Kidney (tissue), 14 donors: ENCODE results near the gene COL23A1. TPM values are rescaled to one million over a fixed set of nuclear protein-coding genes. Genes with fewer than 3 reads are reported as not detected.

ENCODE experiments used
- DNase-seq, 5 donors: peaks; one replicate each; pipeline ENCODE4 v3.0.0-alpha.2; 2013 to 2020
- FAIRE-seq: peaks from 2 replicates; lab custom pipeline; 2012; peaks lifted over from hg19 to GRCh38; lab: Jason Lieb, UNC
- H3K27ac ChIP-seq, 2 donors: one replicate each; pipeline ENCODE4 v1.7.0; 2013; ENCODE audit warnings: low read depth in 2 of 2, low read length in 2 of 2, inconsistent platforms in 1 of 2
- H3K27me3 ChIP-seq: one replicate; pipeline ENCODE4 v1.7.1; 2013; ENCODE audit warnings: low read length, inconsistent platforms; ENCODE audit not compliant: control insufficient read depth, insufficient read depth
- H3K36me3 ChIP-seq, 3 donors: one replicate each; pipeline versions ENCODE4 v1.7.0 to v1.7.1; 2013; ENCODE audit warnings: low read length in 3 of 3, control low read depth in 1 of 3, inconsistent platforms in 1 of 3; ENCODE audit not compliant: insufficient read depth in 3 of 3, control insufficient read depth in 2 of 3
- H3K4me1 ChIP-seq, 3 donors: one replicate each; pipeline versions ENCODE4 v1.7.0 to v1.7.1; 2013; ENCODE audit warnings: low read length in 3 of 3, inconsistent platforms in 1 of 3, low read depth in 1 of 3; ENCODE audit not compliant: control insufficient read depth in 2 of 3, insufficient read depth in 2 of 3
- H3K4me3 ChIP-seq, 3 donors: one replicate each; pipeline versions ENCODE4 v1.7.0 to v1.8.1; 2013; ENCODE audit warnings: low read length in 3 of 3, control low read depth in 1 of 3, inconsistent platforms in 1 of 3
- H3K9ac ChIP-seq, 3 donors: one replicate each; pipeline versions ENCODE4 v1.7.0 to v1.7.1; 2013; ENCODE audit warnings: low read length in 3 of 3, control low read depth in 1 of 3, inconsistent platforms in 1 of 3
- H3K9me3 ChIP-seq, 3 donors: one replicate each; pipeline versions ENCODE4 v1.7.0 to v1.7.1; 2013; ENCODE audit warnings: low read length in 3 of 3, control low read depth in 1 of 3, inconsistent platforms in 1 of 3; ENCODE audit not compliant: control insufficient read depth in 2 of 3, insufficient read depth in 1 of 3
- CTCF ChIP-seq: IDR thresholded peaks from 3 replicates; pipeline ENCODE4 v1.5.1; 2012; ENCODE audit warnings: mild to moderate bottlenecking, moderate library complexity, borderline replicate concordance; ENCODE audit not compliant: insufficient read depth; ENCODE audit errors: extremely low read depth
- intact Hi-C: fragments of 100-400 bp; cut with DNase I; formaldehyde crosslinking; loops from one replicate; pipeline ENCODE4 v1.11.1; 2022
- polyA plus RNA-seq: library from polyadenylated mRNA; stranded (reverse); fragments of 350-450 nt; fragmentation: Illumina TruSeq; extraction: RNeasy Lipid Tissue Mini Kit (QIAGEN cat#74804); gene quantifications from one replicate; pipeline ENCODE4 v1.2.3, GENCODE V29; 2014; ENCODE audit warnings: low read depth, low replicate concordance; ENCODE audit not compliant: insufficient read depth
- total RNA-seq: library from RNA; stranded (reverse); fragmentation: NEBNext Ultra II Directional; extraction: Animal tissue kit (Norgen Biotek cat#: 25700); gene quantifications from one replicate; pipeline ENCODE4 v1.2.1, GENCODE V29; 2021
- donor health status: control.
- donor health status: control.
- donor health status: control.
- donor health status: control.
- donor health status: control.
- donor health status: DM: yes; HTN: yes; CAD: no.
- donor health status: Normal renal cell carcinoma (clear cell type).

The COL23A1 gene
- total and polyA plus RNA-seq, 2 donors from 2014 or later = 4.1 to 8.7 TPM

DNA sequence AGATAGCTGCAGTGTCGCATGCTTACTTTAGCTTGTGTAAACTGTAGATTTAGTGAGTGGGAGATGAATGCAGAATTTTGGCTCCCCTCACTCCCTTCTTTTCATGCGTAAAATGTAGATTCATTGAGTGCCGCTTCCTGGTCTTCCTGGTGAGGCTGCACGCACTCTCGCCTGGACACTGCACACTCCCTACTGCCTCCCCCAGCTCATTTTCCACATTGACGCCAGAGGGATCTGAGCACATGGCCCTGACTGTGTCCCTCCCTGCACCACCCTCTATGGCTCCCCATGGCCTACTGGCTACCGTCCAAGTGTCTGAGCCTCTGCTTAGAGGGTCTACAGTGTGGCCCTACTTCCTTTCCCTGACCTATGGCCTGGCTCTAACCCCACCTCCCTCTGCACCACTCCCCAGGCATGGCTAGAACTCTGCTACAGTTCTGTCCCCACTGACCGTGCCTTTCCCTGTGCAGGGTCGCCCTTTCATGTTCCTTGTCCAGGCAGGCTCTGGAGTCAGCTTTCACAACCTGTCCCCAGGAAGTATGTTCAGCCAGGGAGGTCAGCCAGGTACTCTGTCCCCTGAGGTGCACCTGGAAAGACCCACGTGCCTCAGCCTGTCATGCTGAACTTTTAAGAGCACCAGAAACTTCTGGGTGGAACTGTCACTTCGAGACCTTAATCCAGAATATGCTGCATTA is 160.6 kb downstream of the COL23A1 start:
- no peak for TF ChIP-seq CTCF
- Histone ChIP-seq H3K27ac (peak overlapping the region in 1 of 2 donors; percentile 47), H3K27me3 (no peaks in the 10 kb centered on the region), H3K36me3 (no peaks in the 10 kb centered on the region), H3K9me3 (no peaks in the 10 kb centered on the region), H3K4me1 (peaks cover 0 to 42% (median 22%) of the 10 kb centered on the region in 3 donors), H3K9ac (no peak overlapping the region), H3K4me3 (no peak overlapping the region)
- intact Hi-C loops = no loop called here
- FAIRE-seq (no peak), DNase-seq (peak in 1 of 5 donors; percentile 43)

DNA sequence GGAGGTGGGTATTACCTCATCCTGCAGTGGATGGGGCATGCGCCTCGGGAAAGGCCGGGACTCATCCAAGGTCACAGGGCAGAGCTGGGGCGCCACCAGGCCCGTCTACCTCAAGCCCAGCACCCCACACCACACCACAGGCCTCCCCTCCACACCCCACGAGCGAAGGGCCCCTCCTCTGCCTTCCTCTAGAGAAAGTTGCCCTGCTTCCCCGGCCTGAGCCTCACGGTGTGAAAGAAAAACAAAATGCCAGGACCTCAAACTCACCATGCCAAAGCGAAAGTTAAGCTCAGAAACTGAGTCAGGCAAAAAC is 161.1 kb downstream of the COL23A1 start:
- no peak overlapping the region for H3K4me3 ChIP-seq
- DNase-seq (no peak), FAIRE-seq (no peak)
- H3K4me1 ChIP-seq = peaks cover 0 to 42% (median 20%) of the 10 kb centered on the region in 3 donors
- H3K27ac ChIP-seq = no peak overlapping the region
- H3K9ac ChIP-seq = no peak overlapping the region
- no peaks in the 10 kb centered on the region for H3K36me3 ChIP-seq
- H3K9me3 ChIP-seq = no peaks in the 10 kb centered on the region
- no peak for TF ChIP-seq CTCF
- intact Hi-C loops = no loop called here
- H3K27me3 ChIP-seq = no peaks in the 10 kb centered on the region

DNA sequence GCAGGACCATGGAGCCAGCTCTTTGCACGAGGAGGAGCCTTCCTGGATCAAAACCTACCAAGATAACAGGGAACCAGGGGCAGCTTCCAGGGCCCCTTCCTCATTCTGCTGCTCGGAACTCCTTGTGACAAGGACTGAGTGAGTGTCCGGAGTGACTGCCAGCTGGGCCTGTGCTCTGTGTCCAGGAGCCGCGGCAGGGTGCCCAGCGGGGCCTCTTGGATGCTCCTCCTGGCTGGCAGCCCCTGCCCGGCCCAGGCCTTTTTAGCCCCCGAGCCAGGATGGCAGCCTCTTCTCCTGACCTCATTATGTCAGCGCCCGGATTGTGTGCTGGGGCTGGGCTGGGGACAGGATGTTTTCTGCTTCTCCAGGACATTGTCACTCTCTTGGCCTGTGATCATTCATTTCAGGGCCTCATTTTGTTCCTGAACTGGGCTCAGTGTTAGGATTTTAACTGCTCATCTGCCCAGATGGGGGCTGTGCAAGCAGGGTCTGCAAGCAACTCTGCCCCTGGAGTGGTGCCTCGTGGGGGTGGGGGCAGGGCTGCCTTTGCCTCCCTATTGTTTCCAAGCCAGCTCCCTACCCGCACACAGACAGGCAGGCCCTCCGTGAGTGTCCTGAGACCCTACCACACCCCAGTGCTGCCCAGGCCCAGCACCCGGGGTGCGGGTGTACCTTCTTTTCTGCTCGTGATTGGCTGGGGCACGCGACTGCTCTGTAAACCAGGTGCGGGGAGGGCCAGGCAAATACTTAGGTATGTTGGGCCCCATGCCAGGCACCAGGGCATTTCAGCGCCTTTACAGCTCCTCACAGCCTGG is 161.6 kb downstream of the COL23A1 start:
- no peaks in the 10 kb centered on the region for H3K36me3 ChIP-seq
- H3K4me1 ChIP-seq = peaks cover 0 to 42% (median 18%) of the 10 kb centered on the region in 3 donors
- no peak overlapping the region for H3K9ac ChIP-seq
- DNase-seq (peak in 1 of 5 donors; percentile 81), FAIRE-seq (no peak)
- TF ChIP-seq CTCF = no peak
- no peaks in the 10 kb centered on the region for H3K27me3 ChIP-seq
- no peaks in the 10 kb centered on the region for H3K9me3 ChIP-seq
- H3K4me3 ChIP-seq = no peak overlapping the region
- intact Hi-C loops = no loop called here
- peak overlapping the region in 1 of 2 donors; percentile 51 for H3K27ac ChIP-seq
